Large intestine (tissue), 3 donors: ENCODE results near the gene PSMD14. TPM values are rescaled to one million over a fixed set of nuclear protein-coding genes. Genes with fewer than 3 reads are reported as not detected.
A peak's percentile ranks its signal among the peaks of the same experiment; 100 is the strongest.

Experiments
- DNase-seq, 2 donors: peaks; one replicate each; pipeline versions ENCODE4 v3.0.0 to v3.0.0-alpha.2; 2013
- H3K27ac ChIP-seq: one replicate; pipeline ENCODE4 v1.5.1; 2013; ENCODE audit warnings: low read length
- H3K27me3 ChIP-seq: 2 replicates; pipeline ENCODE4 v1.6.1; 2013; ENCODE audit warnings: low read length; ENCODE audit not compliant: control insufficient read depth, insufficient read depth
- H3K36me3 ChIP-seq: 2 replicates; pipeline ENCODE4 v1.6.1; 2013; ENCODE audit warnings: low read length; ENCODE audit not compliant: control insufficient read depth, insufficient read depth
- H3K4me1 ChIP-seq: one replicate; pipeline ENCODE4 v1.6.1; 2013; ENCODE audit warnings: low read length; ENCODE audit not compliant: control insufficient read depth, insufficient read depth
- H3K4me3 ChIP-seq: one replicate; pipeline ENCODE4 v1.5.1; 2013; ENCODE audit warnings: low read length
- H3K9me3 ChIP-seq: one replicate; pipeline ENCODE4 v1.6.1; 2013; ENCODE audit warnings: mild to moderate bottlenecking, low read depth, low read length, moderate library complexity; ENCODE audit not compliant: control insufficient read depth
- WGBS: methylation state at CpG from one replicate; pipeline ENCODE4 v1.1.5; 2013; ENCODE audit warnings: low lambda C conversion rate; ENCODE audit not compliant: insufficient coverage; 5-methylcytosine and 5-hydroxymethylcytosine counted together
- polyA plus RNA-seq: library from polyadenylated mRNA; unstranded; fragments of 120-200 nt; gene quantifications from one replicate; pipeline ENCODE4 v1.2.1, GENCODE V29; 2013

PSMD14 gene
- polyA plus RNA-seq, 1 donor = 35.9 TPM

DNA sequence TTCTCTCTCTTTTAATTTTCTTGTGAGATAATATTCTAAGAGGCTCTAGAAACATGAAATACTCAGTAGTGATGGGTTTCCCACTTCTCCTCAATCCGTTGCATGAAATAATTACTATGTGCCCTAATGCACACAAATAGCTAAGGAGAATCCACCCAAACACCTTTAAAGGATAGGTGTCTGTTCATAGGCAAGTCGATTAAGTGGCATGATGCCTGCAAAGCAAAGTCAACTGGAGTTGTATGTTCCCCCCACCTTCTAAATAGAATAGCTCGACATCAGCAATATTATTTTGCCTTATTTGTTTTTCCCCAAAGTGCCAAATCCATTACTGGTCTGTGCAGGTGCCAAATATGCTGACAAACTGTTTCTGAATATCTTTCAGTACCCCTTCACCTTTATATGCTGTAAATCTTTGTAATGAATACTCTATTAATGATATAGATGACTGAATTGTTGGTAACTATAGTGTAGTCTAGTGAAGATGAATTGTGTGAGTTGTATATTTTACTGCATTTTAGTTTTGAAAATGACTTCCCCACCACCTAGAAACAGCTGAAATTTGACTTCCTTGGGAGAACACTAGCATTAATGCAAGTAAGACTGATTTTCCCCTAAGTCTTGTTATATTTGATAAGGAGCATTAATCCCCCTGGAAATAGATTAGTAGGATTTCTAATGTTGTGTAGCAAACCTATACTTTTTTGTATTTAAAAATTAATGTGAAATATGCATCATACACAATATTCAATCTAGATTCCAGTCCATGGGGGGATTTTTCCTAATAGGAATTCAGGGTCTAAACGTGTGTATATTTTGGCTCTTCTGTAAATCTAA lies 116.9 kb downstream of the PSMD14 start:
- Histone ChIP-seq H3K27me3 (peaks cover 93% of the 10 kb centered on the region), H3K4me3 (no peak overlapping the region), H3K4me1 (no peaks in the 10 kb centered on the region), H3K27ac (no peak overlapping the region), H3K9me3 (peaks cover 13% of the 10 kb centered on the region), H3K36me3 (no peaks in the 10 kb centered on the region)
- peak in 1 of 2 donors; percentile 15 for DNase-seq
- no CpG with 5 or more reads among the region's 4 CpGs for WGBS

DNA sequence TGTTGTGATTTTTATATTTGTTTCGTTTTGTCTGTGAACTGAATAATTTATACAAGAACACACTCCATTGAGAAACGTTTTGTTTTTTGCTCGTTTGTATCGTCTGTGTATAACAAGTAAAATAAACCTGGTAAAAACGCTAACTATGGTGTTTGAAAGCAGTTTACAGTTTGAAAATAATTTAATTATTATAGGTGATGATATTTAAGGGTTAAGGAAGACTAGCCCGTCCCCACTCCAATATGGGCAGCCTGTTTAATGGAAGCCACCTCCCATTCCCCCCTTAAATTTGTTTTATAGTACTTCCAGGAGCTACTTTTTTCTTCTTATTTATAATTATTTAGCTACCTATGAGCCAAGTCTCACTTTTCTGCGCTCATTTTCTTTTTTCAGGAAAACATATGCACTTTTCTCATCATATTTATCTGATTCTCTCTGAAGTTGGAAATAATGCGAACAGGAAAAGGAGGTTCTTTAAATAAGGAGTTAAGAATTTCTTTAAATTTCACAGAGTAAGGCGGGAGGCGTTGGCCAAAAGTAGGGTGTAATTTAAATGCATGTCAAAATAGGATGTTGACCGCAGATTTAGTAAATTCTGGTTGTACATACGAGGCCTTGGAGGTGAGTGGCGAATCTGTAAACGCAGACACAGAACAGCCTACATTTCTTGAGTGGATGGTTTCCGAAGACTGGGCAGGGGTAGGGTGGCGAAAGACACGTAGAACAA lies 117.7 kb downstream of the PSMD14 start:
- DNase-seq = peak in 1 of 2 donors; percentile 19
- no peaks in the 10 kb centered on the region for H3K36me3 ChIP-seq
- no peak overlapping the region for H3K27ac ChIP-seq
- 10% methylated on average over 6 of the region's 17 CpGs for WGBS
- no peak overlapping the region for H3K4me3 ChIP-seq
- peaks cover 89% of the 10 kb centered on the region for H3K27me3 ChIP-seq
- no peaks in the 10 kb centered on the region for H3K4me1 ChIP-seq
- H3K9me3 ChIP-seq = peaks cover 13% of the 10 kb centered on the region

DNA sequence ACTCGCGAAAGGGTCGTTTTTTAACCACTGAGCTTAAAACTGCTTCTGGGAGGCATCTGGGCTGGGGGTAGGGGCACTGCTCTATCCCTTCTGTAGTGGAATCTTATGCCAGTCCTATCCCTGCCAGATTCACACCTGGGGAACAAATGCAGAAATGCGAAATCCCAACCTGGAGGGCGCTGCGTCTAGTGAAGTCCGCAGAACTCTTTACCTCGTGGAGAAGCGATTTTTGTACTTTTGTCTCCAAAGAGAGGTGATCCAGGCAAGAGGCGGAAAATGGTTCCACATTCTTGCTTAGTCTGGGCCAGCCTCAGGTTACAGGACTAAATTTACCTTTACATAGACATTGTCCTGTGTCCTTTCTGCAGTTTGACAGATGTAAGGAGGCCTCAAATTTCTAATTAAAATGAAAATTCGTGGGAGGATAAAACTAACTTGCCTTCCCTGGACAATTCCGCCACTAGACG lies 118.3 kb downstream of the PSMD14 start:
- WGBS = no CpG with 5 or more reads among the region's 13 CpGs
- Histone ChIP-seq H3K9me3 (peaks cover 13% of the 10 kb centered on the region), H3K4me1 (no peaks in the 10 kb centered on the region), H3K36me3 (no peaks in the 10 kb centered on the region), H3K27ac (no peak overlapping the region), H3K27me3 (peaks cover 85% of the 10 kb centered on the region), H3K4me3 (no peak overlapping the region)
- DNase-seq = no peak

DNA sequence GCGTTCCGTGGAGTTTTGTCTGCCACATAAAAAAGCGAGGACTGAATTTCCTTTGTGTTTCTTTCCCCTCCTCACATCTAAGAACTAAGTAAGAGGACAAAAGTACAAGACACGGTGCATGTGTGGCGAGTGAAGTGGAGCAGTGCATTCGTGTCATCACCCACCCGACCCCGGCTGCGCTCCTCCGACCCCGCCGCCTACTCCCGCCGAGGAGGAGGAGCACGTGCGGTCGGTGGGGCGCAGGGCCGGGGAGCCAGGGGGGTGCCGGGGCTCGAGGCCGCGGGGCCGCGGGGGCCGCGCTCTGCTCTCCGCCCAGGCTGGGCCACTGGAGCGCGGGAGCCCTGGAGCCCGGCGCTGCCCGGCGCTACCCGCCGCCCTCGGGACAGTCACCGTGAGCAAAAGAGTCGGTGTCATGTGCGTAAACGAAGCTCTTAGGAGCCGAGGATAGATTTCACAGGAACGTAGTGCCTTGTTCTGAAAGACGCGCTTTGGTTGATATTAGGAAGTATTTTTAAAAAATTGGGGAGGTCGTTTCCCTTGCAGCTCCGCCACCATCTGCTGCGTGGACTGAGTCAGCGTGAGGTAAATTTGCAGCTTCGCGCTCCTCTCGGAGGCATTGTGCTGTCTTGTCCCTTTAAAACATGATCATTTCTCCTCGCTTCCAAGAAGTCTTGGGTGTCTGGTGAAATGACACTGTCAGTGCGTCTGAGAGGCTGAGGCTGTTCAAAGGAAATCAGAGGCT lies 118.9 kb downstream of the PSMD14 start:
- Histone ChIP-seq H3K4me3 (no peak overlapping the region), H3K27me3 (peaks cover 82% of the 10 kb centered on the region), H3K4me1 (no peaks in the 10 kb centered on the region), H3K9me3 (peaks cover 13% of the 10 kb centered on the region), H3K36me3 (no peaks in the 10 kb centered on the region), H3K27ac (no peak overlapping the region)
- peak in 1 of 2 donors; percentile 31 for DNase-seq
- no CpG with 5 or more reads among the region's 54 CpGs for WGBS

DNA sequence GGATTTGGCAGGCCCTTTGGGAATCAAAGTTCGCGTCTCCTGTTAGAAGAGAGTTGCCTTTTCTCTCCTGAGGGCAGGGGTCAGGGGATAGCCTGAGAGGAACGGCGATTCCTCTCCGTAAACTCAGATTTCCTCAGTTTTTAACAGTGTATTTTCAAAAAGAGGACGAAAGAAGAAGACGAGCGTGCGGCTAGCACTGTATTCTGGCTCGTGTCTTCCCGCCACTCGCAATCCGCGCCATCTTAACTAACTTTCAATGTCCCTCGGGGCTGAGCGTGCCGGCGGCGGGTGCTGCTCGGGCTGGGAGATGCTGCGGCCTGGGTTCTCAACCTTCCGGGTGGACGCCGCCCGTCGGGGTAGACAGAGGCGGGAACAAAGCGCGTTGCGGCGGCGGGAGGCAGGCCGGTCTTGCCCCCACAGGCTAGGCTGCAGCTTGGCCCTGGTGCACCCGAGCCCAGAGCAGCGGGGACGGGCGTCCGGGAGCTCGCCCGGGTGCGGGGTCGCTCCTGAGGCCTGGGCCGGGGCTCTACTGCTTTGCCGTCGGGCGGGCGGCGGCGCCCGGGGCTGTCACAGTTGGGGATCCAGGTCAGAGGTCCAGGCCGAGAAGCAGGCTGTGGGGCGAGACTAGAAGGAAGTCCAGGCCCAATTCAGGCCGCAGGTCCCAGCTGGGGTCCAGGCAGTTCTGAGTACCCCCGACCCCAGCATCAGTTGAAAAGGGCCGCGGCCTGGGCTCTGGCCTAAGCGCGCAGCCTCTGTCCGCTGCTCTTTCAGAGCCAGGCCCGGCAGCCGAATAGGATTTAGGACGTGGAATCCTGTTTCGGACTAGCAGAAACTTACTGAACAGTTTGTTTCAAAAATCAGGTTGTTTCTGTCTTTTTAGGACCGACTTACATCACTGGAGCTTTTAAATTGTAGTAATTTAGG lies 119.7 kb downstream of the PSMD14 start:
- Histone ChIP-seq H3K4me3 (no peak overlapping the region), H3K9me3 (peaks cover 13% of the 10 kb centered on the region), H3K4me1 (no peaks in the 10 kb centered on the region), H3K36me3 (no peaks in the 10 kb centered on the region), H3K27ac (no peak overlapping the region), H3K27me3 (peaks cover 80% of the 10 kb centered on the region)
- peak in 1 of 2 donors; percentile 11 for DNase-seq
- 38% methylated on average over 2 of the region's 64 CpGs for WGBS

DNA sequence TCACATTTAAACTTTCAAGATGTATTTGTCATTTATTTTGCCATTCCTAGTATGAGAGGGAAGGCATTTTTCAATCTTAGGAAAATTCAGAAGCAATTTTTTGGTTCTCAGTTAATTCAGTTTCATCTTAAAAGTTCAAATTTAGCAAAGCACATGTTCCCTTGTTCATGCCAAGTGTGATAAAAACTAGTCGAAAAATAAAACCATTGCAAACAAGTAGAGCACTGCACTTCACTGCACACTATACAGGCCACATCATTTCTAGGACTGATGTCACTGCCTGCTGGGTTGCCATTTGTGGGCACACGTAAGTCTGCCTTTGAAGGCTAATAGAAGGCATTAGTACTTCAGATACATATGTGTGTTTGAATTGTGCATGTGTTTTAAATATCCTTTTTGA lies 122.2 kb downstream of the PSMD14 start:
- Histone ChIP-seq H3K27me3 (peaks cover 67% of the 10 kb centered on the region), H3K27ac (no peak overlapping the region), H3K36me3 (no peaks in the 10 kb centered on the region), H3K4me1 (no peaks in the 10 kb centered on the region), H3K4me3 (no peak overlapping the region), H3K9me3 (peaks cover 7% of the 10 kb centered on the region)
- WGBS = 88% methylated on average over 1 of the region's 2 CpGs
- DNase-seq = no peak

DNA sequence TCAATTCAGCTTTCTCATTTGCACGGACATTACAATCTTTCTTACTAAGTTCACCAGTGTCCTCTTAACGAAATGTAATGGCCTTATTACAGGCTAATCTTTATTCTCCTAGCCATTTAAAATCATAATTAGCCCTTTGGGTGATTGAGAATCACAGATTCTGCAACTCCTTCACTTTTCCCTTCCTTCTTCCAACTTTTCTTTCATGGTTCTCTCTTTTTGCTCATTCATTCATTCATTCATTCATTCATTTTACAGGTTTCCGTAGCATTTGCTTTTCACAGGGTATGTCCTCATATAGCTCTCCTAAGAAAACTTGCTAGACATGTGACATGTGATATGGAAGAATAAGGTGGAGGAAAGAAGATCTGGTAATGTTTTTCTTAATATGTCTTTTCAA lies 123.9 kb downstream of the PSMD14 start:
- Histone ChIP-seq H3K9me3 (peaks cover 7% of the 10 kb centered on the region), H3K4me3 (no peak overlapping the region), H3K27me3 (peaks cover 55% of the 10 kb centered on the region), H3K36me3 (no peaks in the 10 kb centered on the region), H3K4me1 (no peaks in the 10 kb centered on the region), H3K27ac (no peak overlapping the region)
- 86% methylated on average over 3 of the region's 3 CpGs for WGBS
- no peak for DNase-seq

DNA sequence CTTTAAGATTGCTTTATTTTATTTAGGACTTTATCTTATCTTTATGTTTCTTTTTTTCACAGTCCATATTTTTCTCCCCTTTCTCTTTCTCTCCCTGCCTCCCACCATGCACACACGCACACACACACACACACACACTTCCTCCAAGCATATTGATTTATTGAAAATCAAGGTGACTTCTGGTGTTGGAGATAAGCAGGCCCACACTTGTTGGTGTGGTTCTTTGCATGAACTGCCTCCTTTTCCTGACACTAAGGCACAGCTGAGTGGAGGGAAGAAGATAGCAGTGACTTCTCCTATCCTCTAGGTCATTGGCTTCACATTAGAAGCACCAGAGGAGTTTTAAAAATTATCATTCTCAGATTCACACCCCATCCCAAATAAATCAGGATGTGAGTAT lies 125.9 kb downstream of the PSMD14 start:
- no peaks in the 10 kb centered on the region for H3K36me3 ChIP-seq
- no peaks in the 10 kb centered on the region for H3K4me1 ChIP-seq
- no peak overlapping the region for H3K4me3 ChIP-seq
- no peak for DNase-seq
- no peaks in the 10 kb centered on the region for H3K9me3 ChIP-seq
- H3K27me3 ChIP-seq = peaks cover 41% of the 10 kb centered on the region
- H3K27ac ChIP-seq = no peak overlapping the region
- WGBS = 25% methylated on average over 1 of the region's 1 CpG

DNA sequence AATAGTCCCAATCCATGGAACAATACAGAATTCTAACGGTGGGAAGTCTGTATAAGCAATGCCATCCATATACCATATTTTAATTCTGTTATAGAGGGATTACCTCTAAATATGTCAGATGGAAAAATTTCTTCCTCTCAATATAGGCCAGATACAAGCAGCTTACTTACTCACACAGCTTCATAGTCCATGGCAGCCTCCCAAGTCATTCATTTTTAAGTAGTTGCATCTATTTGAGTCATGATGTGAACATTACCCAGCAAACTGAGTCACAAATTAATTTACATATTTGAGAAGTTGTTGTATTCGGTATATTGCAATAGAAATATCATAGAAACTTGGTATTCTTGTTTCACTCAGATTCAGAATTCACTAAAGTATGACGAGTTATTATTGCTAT lies 128.2 kb downstream of the PSMD14 start:
- Histone ChIP-seq H3K27ac (no peak overlapping the region), H3K36me3 (no peaks in the 10 kb centered on the region), H3K4me3 (no peak overlapping the region), H3K27me3 (peaks cover 33% of the 10 kb centered on the region), H3K9me3 (no peaks in the 10 kb centered on the region), H3K4me1 (no peaks in the 10 kb centered on the region)
- DNase-seq = no peak
- no CpG with 5 or more reads among the region's 3 CpGs for whole genome bisulfite sequencing
